Measurements from ENCODE around the gene IGFBP1.

Gene IGFBP1

GRCh38 chr7:45902820-45903219 is 14.5 kb downstream of the IGFBP1 start:
- no peak for DNase-seq (ENCODE audit: low spot score)

GRCh38 chr7:45909561-45909960 is 21.3 kb downstream of the IGFBP1 start:
- DNase-seq (ENCODE audit: low spot score): no peak

GRCh38 chr7:45910855-45911254 is 22.6 kb downstream of the IGFBP1 start:
- DNase-seq (ENCODE audit: low spot score): no peak

- DNase-seq (ENCODE audit: low spot score): no peak
Measured at GRCh38 chr7:45911311-45911710, 23.0 kb downstream of the IGFBP1 start.

GRCh38 chr7:45912972-45913371 is 24.7 kb downstream of the IGFBP1 start:
- no peak for DNase-seq (ENCODE audit: low spot score)

GRCh38 chr7:45914911-45915310 is 26.6 kb downstream of the IGFBP1 start:
- no peak for DNase-seq (ENCODE audit: low spot score)

- no peak for DNase-seq (ENCODE audit: low spot score)
Measured at GRCh38 chr7:45915606-45916005, 27.3 kb downstream of the IGFBP1 start.

GRCh38 chr7:45917064-45917463 is 28.8 kb downstream of the IGFBP1 start:
- no peak for DNase-seq (ENCODE audit: low spot score)

GRCh38 chr7:45917658-45918057 is 29.4 kb downstream of the IGFBP1 start:
- peak; percentile 87 for DNase-seq (ENCODE audit: low spot score)

- DNase-seq (ENCODE audit: low spot score): no peak
Measured at GRCh38 chr7:45918556-45918955, 30.3 kb downstream of the IGFBP1 start.

- no peak for DNase-seq (ENCODE audit: low spot score)
Measured at GRCh38 chr7:45919231-45919784, 31.0 kb downstream of the IGFBP1 start.

- no peak for DNase-seq (ENCODE audit: low spot score)
Measured at GRCh38 chr7:45919993-45920459, 31.7 kb downstream of the IGFBP1 start.

GRCh38 chr7:45920502-45921380 is 32.5 kb downstream of the IGFBP1 start, which contains the start of gene IGFBP3:
TSS of gene IGFBP3 (minus strand) at chr7:45921272. CDS start at chr7:45921140, 132 bp downstream.
- DNase-seq (ENCODE audit: low spot score): peak; percentile 70

- no peak for DNase-seq (ENCODE audit: low spot score)
Measured at GRCh38 chr7:45921381-45921698, 33.1 kb downstream of the IGFBP1 start.

- DNase-seq (ENCODE audit: low spot score): peak; percentile 65
Measured at GRCh38 chr7:45921699-45922519, 33.6 kb downstream of the IGFBP1 start.

GRCh38 chr7:45922810-45923209 is 34.5 kb downstream of the IGFBP1 start:
- DNase-seq (ENCODE audit: low spot score): no peak

- DNase-seq (ENCODE audit: low spot score): peak; percentile 52
Measured at GRCh38 chr7:45923290-45923689, 35.0 kb downstream of the IGFBP1 start.

- DNase-seq (ENCODE audit: low spot score): no peak
Measured at GRCh38 chr7:45923818-45924217, 35.5 kb downstream of the IGFBP1 start.

- DNase-seq (ENCODE audit: low spot score): peak; percentile 65
Measured at GRCh38 chr7:45924283-45924682, 36.0 kb downstream of the IGFBP1 start.

- DNase-seq (ENCODE audit: low spot score): no peak
Measured at GRCh38 chr7:45927721-45928120, 39.4 kb downstream of the IGFBP1 start.

- no peak for DNase-seq (ENCODE audit: low spot score)
Measured at GRCh38 chr7:45930967-45931366, 42.7 kb downstream of the IGFBP1 start.

GRCh38 chr7:45937301-45937700 is 49.0 kb downstream of the IGFBP1 start:
- DNase-seq (ENCODE audit: low spot score): no peak

GRCh38 chr7:45937862-45938261 is 49.6 kb downstream of the IGFBP1 start:
- no peak for DNase-seq (ENCODE audit: low spot score)
